Esophagus mucosa (tissue), 1 donor: ENCODE results near the gene HLTF. TPM values are rescaled to one million over a fixed set of nuclear protein-coding genes. Genes with fewer than 3 reads are reported as not detected.
"Not testable (repeated sequence)": the region's sequence is repeated elsewhere in the genome, so short reads cannot be mapped to it uniquely, and the experiment has no call there.

ENCODE experiments used
- ATAC-seq: fragments of 200-7000 bp; cut with Tn5 transposase; one replicate; pipeline ENCODE4 v1.9.1; 2020
- total RNA-seq: library from RNA; stranded (reverse); gene quantifications from one replicate; pipeline ENCODE4 v1.2.4, GENCODE V29; 2023
- donor health status: DM: yes; HTN: yes; CAD: no.

Gene HLTF, protein sequence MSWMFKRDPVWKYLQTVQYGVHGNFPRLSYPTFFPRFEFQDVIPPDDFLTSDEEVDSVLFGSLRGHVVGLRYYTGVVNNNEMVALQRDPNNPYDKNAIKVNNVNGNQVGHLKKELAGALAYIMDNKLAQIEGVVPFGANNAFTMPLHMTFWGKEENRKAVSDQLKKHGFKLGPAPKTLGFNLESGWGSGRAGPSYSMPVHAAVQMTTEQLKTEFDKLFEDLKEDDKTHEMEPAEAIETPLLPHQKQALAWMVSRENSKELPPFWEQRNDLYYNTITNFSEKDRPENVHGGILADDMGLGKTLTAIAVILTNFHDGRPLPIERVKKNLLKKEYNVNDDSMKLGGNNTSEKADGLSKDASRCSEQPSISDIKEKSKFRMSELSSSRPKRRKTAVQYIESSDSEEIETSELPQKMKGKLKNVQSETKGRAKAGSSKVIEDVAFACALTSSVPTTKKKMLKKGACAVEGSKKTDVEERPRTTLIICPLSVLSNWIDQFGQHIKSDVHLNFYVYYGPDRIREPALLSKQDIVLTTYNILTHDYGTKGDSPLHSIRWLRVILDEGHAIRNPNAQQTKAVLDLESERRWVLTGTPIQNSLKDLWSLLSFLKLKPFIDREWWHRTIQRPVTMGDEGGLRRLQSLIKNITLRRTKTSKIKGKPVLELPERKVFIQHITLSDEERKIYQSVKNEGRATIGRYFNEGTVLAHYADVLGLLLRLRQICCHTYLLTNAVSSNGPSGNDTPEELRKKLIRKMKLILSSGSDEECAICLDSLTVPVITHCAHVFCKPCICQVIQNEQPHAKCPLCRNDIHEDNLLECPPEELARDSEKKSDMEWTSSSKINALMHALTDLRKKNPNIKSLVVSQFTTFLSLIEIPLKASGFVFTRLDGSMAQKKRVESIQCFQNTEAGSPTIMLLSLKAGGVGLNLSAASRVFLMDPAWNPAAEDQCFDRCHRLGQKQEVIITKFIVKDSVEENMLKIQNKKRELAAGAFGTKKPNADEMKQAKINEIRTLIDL
- total RNA-seq = 8.2 TPM

GRCh38 chr3:149086232-149086988 lies at the start of gene HLTF:
TSS of gene HLTF (minus strand) at chr3:149086533. CDS start at chr3:149086336, 197 bp downstream.
- peak; percentile 98 for ATAC-seq

- ATAC-seq = peak; percentile 24
Measured at GRCh38 chr3:149134575-149134974, 48.2 kb upstream of the HLTF start.

DNA sequence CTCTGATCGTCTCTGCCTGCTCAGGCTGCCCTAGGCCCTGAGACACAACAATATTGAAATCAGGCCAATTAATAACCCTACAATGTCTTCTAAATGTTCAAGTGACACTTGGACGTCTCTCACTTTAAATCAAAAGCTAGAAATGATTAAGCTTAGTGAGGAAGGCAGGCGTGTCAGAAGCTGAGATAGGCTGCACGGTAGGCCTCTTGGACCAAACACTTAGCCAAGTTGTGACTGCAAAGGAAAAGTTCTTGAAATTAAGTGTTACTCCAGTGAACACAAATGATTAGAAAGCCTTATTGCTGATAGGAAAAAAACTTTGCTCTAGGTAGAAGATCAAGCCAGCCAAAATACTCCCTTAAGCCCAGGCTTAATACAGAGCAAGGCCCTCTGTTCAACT lies 45.3 kb upstream of the HLTF start:
- ATAC-seq = no peak

DNA sequence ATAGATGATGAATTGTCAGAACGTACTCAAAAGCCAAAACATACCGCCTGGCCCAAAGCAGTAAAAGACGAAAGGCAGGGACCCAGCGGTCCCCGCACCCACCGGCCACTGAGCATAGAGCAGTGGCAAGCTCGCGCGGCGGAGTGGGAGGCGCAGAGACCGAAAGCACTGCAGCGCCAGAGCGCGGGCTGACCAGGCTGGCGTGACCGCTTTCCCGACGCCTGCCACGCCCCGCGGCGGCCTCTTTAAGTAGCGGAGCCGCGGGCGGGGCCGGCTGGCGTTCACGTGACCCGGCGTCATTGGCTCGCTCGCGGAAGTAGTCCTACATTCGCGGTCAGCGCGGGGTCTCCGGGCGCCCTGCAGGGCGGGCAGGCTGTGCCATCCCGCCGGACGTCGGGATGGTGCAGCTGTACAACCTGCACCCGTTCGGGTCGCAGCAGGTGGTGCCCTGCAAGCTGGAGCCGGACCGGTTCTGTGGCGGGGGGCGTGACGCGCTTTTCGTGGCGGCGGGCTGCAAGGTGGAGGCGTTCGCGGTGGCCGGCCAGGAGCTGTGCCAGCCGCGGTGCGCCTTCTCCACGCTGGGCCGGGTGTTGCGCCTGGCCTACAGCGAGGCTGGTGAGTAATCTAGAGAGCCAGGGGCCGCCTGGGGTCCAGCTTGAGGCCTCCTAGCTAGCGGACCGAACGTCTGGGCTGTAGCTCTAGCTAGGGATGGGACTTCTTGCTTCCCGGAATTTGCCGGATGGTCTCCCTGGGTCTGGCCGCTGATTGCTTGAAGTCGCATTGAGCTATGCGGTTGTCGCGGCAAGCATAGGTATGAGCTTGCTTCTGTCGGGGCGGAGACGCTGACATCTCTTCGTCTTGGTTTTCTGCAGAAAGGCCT lies 43.2 kb upstream of the HLTF start, which contains the start of gene HPS3:
Gene HPS3 (plus strand): TSS at position 313 of the 880 bp plus-strand sequence. CDS start 86 bp downstream, at position 399.
- ATAC-seq = peak; percentile 98

GRCh38 chr3:149128821-149129220 lies 42.5 kb upstream of the HLTF start:
- no peak for ATAC-seq

- no peak for ATAC-seq
Measured at GRCh38 chr3:149122721-149123578, 36.6 kb upstream of the HLTF start.

DNA sequence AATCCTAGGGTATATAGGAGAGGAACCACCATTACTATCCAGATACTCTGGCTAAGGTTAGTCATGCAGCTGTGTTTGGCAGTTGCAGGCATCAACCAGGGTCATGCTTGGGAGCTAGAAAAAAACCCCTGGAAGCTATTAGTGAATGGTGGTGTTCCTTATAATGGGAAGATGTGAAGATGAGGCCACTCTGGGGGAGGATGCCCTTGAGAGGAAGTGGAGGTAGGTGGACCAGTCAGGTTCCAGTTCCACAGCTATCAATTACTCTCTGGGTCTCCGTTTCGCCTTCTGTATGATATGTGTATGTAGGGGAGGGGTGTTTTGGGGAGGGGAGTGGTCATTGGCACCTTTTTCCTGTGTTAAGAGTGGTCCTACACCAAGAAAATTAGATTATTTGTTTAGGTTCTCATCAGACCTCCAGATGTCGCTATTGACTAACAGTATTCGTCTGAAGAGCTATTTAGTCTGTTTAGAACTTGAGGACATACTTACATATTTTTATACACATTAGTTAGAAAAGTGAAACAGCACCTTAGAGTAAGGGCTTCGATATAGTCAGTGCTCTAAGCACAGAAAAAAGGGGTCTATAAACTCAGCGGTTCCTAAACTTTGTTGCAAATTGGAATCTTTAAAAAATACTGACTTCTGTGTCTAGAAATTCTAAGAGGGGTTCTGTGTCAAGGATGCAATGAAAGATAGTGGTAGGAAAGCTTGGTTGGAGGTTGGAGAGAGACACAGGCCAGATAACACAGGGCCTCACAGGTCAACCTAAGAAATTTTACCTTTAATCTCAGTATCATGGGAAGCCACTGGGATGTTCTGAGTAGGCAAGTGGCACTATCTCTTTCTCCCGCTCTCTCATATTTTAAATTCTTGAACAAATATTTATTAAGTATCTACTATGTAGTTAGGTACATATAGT lies 34.0 kb upstream of the HLTF start:
- ATAC-seq = peak; percentile 52

- ATAC-seq = no peak
Measured at GRCh38 chr3:149119466-149119865, 33.1 kb upstream of the HLTF start.

DNA sequence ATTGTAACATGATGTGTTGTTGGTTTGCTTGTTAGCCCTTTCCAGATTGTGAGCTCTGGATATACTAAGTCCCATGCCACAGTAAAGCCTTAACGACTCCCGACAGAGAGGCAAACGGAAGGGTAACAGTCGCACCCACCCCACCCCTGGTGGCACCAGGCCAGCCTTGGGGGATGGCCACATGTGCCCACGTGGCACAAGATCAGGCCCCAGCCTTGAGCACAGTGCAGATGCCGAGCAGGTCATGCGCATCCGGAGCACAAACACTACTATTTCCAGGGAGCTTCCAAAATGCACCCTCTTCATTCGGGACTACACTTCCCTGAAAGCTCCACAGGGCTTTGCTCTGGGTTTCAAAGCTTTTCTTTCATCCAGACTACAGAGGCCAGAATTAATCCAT lies 32.4 kb upstream of the HLTF start:
- no peak for ATAC-seq

DNA sequence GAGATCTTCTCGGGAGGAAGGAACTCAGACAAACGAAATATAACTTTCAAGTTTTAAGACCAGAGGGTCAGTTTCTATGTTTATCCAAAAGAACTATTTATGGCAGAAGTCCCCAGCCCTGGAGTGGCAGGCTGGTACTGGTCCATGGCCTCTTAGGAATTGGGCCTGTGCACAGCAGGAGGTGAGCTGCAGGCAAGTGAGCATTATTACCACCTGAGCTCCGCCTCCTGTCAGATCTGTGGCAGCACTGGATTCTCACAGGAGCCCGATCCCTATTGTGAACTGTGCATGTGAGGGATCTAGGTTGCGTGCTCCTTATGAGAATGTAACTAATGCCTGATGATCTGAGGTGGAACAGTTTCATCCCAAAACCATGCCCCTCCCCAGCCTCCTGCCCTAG lies 28.8 kb upstream of the HLTF start:
- ATAC-seq = no peak

GRCh38 chr3:149114458-149114857 lies 28.1 kb upstream of the HLTF start:
- no peak for ATAC-seq

- ATAC-seq = no peak
Measured at GRCh38 chr3:149104484-149104883, 18.2 kb upstream of the HLTF start.

DNA sequence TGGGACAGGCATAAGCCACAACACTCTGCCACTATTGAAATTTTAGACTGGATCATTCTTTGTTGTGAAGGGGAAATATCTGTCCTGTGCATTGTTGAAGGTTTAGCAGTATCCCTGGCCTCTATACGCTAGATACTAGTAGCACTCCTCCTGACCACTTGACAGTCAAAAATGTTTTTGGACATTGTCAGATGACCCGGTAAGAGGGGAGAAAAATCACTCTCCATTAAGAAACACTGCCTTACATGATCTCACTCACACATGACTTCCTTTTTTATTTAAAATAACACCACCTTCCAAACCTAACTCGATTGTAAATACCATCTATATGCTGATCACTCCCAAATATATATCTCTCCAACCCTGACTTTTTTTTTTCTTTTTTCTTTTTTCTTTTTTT lies 15.3 kb upstream of the HLTF start:
- ATAC-seq = no peak

DNA sequence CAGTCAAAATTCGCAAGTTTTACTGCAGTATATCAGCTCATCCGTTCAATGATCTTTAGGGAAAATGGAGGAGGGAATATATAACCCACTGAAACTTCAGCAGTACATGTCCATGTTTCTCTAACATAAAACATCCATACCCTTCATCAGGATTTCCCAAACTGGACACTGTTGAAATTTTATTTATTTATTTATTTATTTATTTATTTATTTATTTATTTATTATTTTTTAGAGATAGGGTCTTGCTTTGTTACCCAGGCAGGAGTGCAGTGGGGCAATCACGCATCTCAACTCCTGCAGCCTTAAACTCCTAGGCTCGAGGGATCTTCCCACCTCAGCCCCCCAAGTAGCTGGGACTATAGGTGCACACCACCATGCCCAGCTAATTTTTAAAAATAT lies 14.8 kb upstream of the HLTF start:
- no peak for ATAC-seq

DNA sequence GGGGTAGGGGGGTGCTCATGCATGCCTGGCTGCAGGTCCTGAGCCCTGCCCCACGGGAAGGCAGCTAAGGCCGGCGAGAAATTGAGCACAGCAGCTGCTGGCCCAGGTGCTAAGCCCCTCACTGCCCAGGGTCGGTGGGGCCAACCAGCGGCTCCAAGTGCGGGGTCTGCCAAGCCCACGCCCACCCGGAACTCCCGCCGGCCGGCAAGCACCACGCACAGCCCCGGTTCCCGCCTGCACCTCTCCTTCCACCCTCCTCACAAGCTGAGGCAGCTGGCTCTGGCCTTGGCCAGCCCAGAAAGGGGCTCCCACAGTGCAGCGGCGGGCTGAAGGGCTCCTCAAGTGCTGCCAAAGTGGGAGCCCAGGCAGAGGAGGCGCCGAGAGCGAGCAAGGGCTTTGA lies 11.7 kb upstream of the HLTF start:
- ATAC-seq = not testable (repeated sequence)

- ATAC-seq = no peak
Measured at GRCh38 chr3:149095487-149095886, 9.2 kb upstream of the HLTF start.

DNA sequence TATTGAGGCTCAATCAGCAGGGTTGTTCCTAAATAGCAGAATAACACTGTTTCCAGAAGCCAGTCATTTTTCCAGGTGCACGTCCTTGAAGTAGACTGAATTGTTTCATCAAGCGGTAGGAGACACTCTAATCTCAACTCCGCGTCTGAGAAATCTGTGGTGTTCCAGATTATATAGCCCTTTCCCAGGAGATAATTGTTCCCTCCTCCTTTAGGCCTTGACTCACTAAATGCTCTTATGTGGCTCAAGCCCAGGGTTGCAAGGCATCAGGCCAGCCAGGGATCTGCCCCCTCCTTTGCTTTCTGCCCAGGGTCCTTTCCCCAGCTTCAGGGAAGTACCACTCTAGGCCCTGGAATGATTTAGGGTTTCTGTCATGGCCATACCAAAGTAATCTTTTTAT lies 5.7 kb upstream of the HLTF start:
- no peak for ATAC-seq

- no peak for ATAC-seq
Measured at GRCh38 chr3:149090907-149091306, 4.6 kb upstream of the HLTF start.

- ATAC-seq = no peak
Measured at GRCh38 chr3:149090461-149090860, 4.1 kb upstream of the HLTF start.
